Common myeloid progenitor, CD34-positive (primary cell): ENCODE measurements around the gene MCHR2.

ENCODE experiments used
- CTCF ChIA-PET: fragments of 350-600 bp; sonication (Branson Sonifier 250); formaldehyde crosslinking; loops from one replicate; lab custom pipeline; 2021; ENCODE audit warnings: antibody characterized with exemption; lab: Charles Lee
- POLR2A ChIA-PET: fragments of 350-600 bp; sonication (Branson Sonifier 250); formaldehyde crosslinking; loops from one replicate; lab custom pipeline; 2021; ENCODE audit warnings: antibody characterized with exemption; lab: Charles Lee
- DNase-seq, 3 donors: peaks; one replicate each; pipeline versions ENCODE4 v3.0.0 to v3.0.0-alpha.2; 2013
- H3K27ac ChIP-seq, 2 experiments: 1 replicate in 1 of 2; 2 replicates in 1 of 2; pipeline ENCODE4 v1.7.0; 2013; ENCODE audit warnings: inconsistent platforms in 2 of 2, low read length in 2 of 2, mild to moderate bottlenecking in 2 of 2, low read depth in 1 of 2, moderate library complexity in 1 of 2; ENCODE audit not compliant: severe bottlenecking in 2 of 2, insufficient read depth in 1 of 2, poor library complexity in 1 of 2
- H3K27me3 ChIP-seq, 5 experiments: replicated peaks in 2 of 5; 1 replicate in 3 of 5; 2 replicates in 2 of 5; pipeline versions ENCODE4 v1.6.1 to v1.7.0; 2013; ENCODE audit warnings: low read length in 4 of 5, mild to moderate bottlenecking in 2 of 5, moderate library complexity in 2 of 5, inconsistent platforms in 1 of 5; ENCODE audit not compliant: insufficient read depth in 5 of 5, control insufficient read depth in 4 of 5
- H3K36me3 ChIP-seq, 4 experiments: 1 replicate in 2 of 4; 2 replicates in 2 of 4; pipeline versions ENCODE4 v1.6.1 to v1.7.0; 2013; ENCODE audit warnings: low read length in 3 of 4, control low read depth in 1 of 4, mild to moderate bottlenecking in 1 of 4; ENCODE audit not compliant: control insufficient read depth in 4 of 4, insufficient read depth in 4 of 4
- H3K4me1 ChIP-seq, 4 experiments: 1 replicate in 3 of 4; 2 replicates in 1 of 4; pipeline versions ENCODE4 v1.6.1 to v1.7.1; 2013; ENCODE audit warnings: low read length in 3 of 4, mild to moderate bottlenecking in 3 of 4, control low read depth in 1 of 4, inconsistent platforms in 1 of 4, moderate library complexity in 1 of 4; ENCODE audit not compliant: control insufficient read depth in 4 of 4, insufficient read depth in 4 of 4; ENCODE audit errors: control extremely low read depth in 1 of 4
- H3K4me3 ChIP-seq, 7 experiments: 1 replicate in 4 of 7; 2 replicates in 3 of 7; pipeline versions ENCODE4 v1.5.1 to v1.7.0; 2013; ENCODE audit warnings: mild to moderate bottlenecking in 7 of 7, low read length in 6 of 7, moderate library complexity in 6 of 7, inconsistent platforms in 2 of 7, low read depth in 2 of 7, control low read depth in 1 of 7; ENCODE audit not compliant: insufficient read depth in 4 of 7, control insufficient read depth in 1 of 7; ENCODE audit errors: extremely low read depth in 1 of 7
- H3K9me3 ChIP-seq, 5 experiments: 1 replicate in 4 of 5; 2 replicates in 1 of 5; pipeline versions ENCODE4 v1.6.1 to v1.7.1; 2013; ENCODE audit warnings: low read length in 4 of 5, mild to moderate bottlenecking in 2 of 5, inconsistent platforms in 1 of 5, low read depth in 1 of 5, moderate library complexity in 1 of 5; ENCODE audit not compliant: control insufficient read depth in 4 of 5, insufficient read depth in 2 of 5; ENCODE audit errors: control extremely low read depth in 1 of 5
- WGBS: methylation state at CpG from one replicate; pipeline ENCODE4 v1.1.5; 2013; ENCODE audit not compliant: insufficient coverage; 5-methylcytosine and 5-hydroxymethylcytosine counted together

The MCHR2 gene

GRCh38 chr6:99912657-99913056, 81.4 kb downstream of the MCHR2 start:
- no CpG with 5 or more reads among the region's 4 CpGs for WGBS
- H3K4me3 ChIP-seq: no peak overlapping the region
- no peak overlapping the region for H3K27ac ChIP-seq
- ChIA-PET POLR2A (no interaction called here), CTCF (no interaction called here)
- no peaks in the 10 kb centered on the region for H3K9me3 ChIP-seq
- no peaks in the 10 kb centered on the region for H3K4me1 ChIP-seq
- H3K36me3 ChIP-seq: no peaks in the 10 kb centered on the region
- H3K27me3 ChIP-seq: peaks cover 0 to 10% (median 0%) of the 10 kb centered on the region in 5 experiments
- no peak for DNase-seq

GRCh38 chr6:99905209-99906106, 88.6 kb downstream of the MCHR2 start:
- Histone ChIP-seq H3K27ac (no peak overlapping the region), H3K4me1 (no peaks in the 10 kb centered on the region), H3K36me3 (no peaks in the 10 kb centered on the region), H3K9me3 (no peaks in the 10 kb centered on the region), H3K4me3 (no peak overlapping the region), H3K27me3 (peaks cover 0 to 6% (median 0%) of the 10 kb centered on the region in 5 experiments)
- WGBS: 0% methylated on average over 1 of the region's 4 CpGs
- ChIA-PET POLR2A (no interaction called here), CTCF (interaction anchor here (1.0 to 2.4 kb wide), 2 partner anchors 11 to 37 kb away, joined by 3 to 8 read pairs; no protein-coding TSS in a partner anchor)
- peak; percentile 29 to 58 (median 48) for DNase-seq

GRCh38 chr6:99901596-99902384, 92.2 kb downstream of the MCHR2 start:
- CTCF ChIA-PET: interaction anchor here (1.5 kb wide), 1 partner anchor 34 kb away, joined by 3 read pairs; no protein-coding TSS in a partner anchor
- Histone ChIP-seq H3K4me1 (no peaks in the 10 kb centered on the region), H3K9me3 (no peaks in the 10 kb centered on the region), H3K27ac (no peak overlapping the region), H3K4me3 (no peak overlapping the region), H3K27me3 (peaks cover 0 to 4% (median 0%) of the 10 kb centered on the region in 5 experiments), H3K36me3 (no peaks in the 10 kb centered on the region)
- POLR2A ChIA-PET: no interaction called here
- DNase-seq: no peak
- 100% methylated on average over 1 of the region's 6 CpGs for WGBS

- ChIA-PET POLR2A (no interaction called here), CTCF (interaction anchor here (1.3 kb wide), 1 partner anchor 10 kb away, joined by 3 read pairs; no protein-coding TSS in a partner anchor)
These were observed 99.2 kb downstream of the MCHR2 start for GRCh38 chr6:99894815-99895214.

GRCh38 chr6:99887066-99887465, 107.0 kb downstream of the MCHR2 start:
- no peaks in the 10 kb centered on the region for H3K4me1 ChIP-seq
- no peak for DNase-seq
- H3K9me3 ChIP-seq: no peaks in the 10 kb centered on the region
- POLR2A ChIA-PET: no interaction called here
- H3K4me3 ChIP-seq: no peak overlapping the region
- H3K27me3 ChIP-seq: peaks cover 0 to 3% (median 0%) of the 10 kb centered on the region in 5 experiments
- H3K36me3 ChIP-seq: no peaks in the 10 kb centered on the region
- H3K27ac ChIP-seq: no peak overlapping the region
- CTCF ChIA-PET: interaction anchor here (2.6 kb wide), 1 partner anchor 19 kb away, joined by 7 read pairs; no protein-coding TSS in a partner anchor

More at GRCh38 chr6:99894815-99895214, 99.2 kb downstream of the MCHR2 start:
- DNase-seq: no peak
- no peaks in the 10 kb centered on the region for H3K9me3 ChIP-seq
- H3K27me3 ChIP-seq: peaks cover 0 to 3% (median 2%) of the 10 kb centered on the region in 5 experiments
- no peaks in the 10 kb centered on the region for H3K36me3 ChIP-seq
- 73% methylated on average over 2 of the region's 3 CpGs for whole genome bisulfite sequencing
- H3K27ac ChIP-seq: no peak overlapping the region
- no peak overlapping the region for H3K4me3 ChIP-seq
- H3K4me1 ChIP-seq: no peaks in the 10 kb centered on the region

- Histone ChIP-seq H3K27me3 (peaks cover 0 to 6% (median 2%) of the 10 kb centered on the region in 5 experiments), H3K4me1 (no peaks in the 10 kb centered on the region), H3K4me3 (no peak overlapping the region), H3K36me3 (no peaks in the 10 kb centered on the region), H3K9me3 (no peaks in the 10 kb centered on the region), H3K27ac (no peak overlapping the region)
- DNase-seq: no peak
- POLR2A ChIA-PET: no interaction called here
- CTCF ChIA-PET: no interaction called here
- 92% methylated on average over 2 of the region's 3 CpGs for WGBS
These were observed 109.0 kb downstream of the MCHR2 start for GRCh38 chr6:99885051-99885450.
